ENCODE results near the gene EPB41L1.

Gene EPB41L1

GRCh38 chr20:36230019-36230418 is 75.5 kb downstream of the EPB41L1 start:
- Histone ChIP-seq H3K27ac (ENCODE audit: low read length) (no peak overlapping the region), H3K4me3 (ENCODE audit: low read length) (no peak overlapping the region), H3K4me1 (ENCODE audit: low read length) (peaks cover 9% of the 10 kb centered on the region), H3K36me3 (replicated peaks; ENCODE audit: low read depth, low read length) (no peaks in the 10 kb centered on the region), H3K9ac (ENCODE audit: low read length) (no peak overlapping the region), H4K20me1 (ENCODE audit: insufficient read depth, low read length) (no peaks in the 10 kb centered on the region), H3K27me3 (ENCODE audit: low read depth, low read length) (no peaks in the 10 kb centered on the region), H3K79me2 (ENCODE audit: low read length) (no peaks in the 10 kb centered on the region), H3K4me2 (ENCODE audit: low read length) (no peak overlapping the region), H2AFZ (ENCODE audit: low read depth, low read length) (no peak overlapping the region), H3K9me3 (ENCODE audit: insufficient read depth, low read length) (no peaks in the 10 kb centered on the region)
- TF ChIP-seq CTCF (IDR thresholded peaks at IDR 0.05; ENCODE audit: low read depth, low read length) (no peak), EZH2phosphoT487 (IDR thresholded peaks at IDR 0.05; ENCODE audit: low read depth) (no peak)

- H4K20me1 ChIP-seq (ENCODE audit: insufficient read depth, low read length), result no peaks in the 10 kb centered on the region
- peaks cover 13% of the 10 kb centered on the region for H3K4me1 ChIP-seq (ENCODE audit: low read length)
- H3K4me2 ChIP-seq (ENCODE audit: low read length), result no peak overlapping the region
- no peaks in the 10 kb centered on the region for H3K9me3 ChIP-seq (ENCODE audit: insufficient read depth, low read length)
- H3K27me3 ChIP-seq (ENCODE audit: low read depth, low read length), result no peaks in the 10 kb centered on the region
- H3K36me3 ChIP-seq (replicated peaks; ENCODE audit: low read depth, low read length), result no peaks in the 10 kb centered on the region
- H3K4me3 ChIP-seq (ENCODE audit: low read length), result no peak overlapping the region
- H3K79me2 ChIP-seq (ENCODE audit: low read length), result peaks cover 7% of the 10 kb centered on the region
- no peak overlapping the region for H3K9ac ChIP-seq (ENCODE audit: low read length)
- no peak overlapping the region for H3K27ac ChIP-seq (ENCODE audit: low read length)
- TF ChIP-seq EZH2phosphoT487 (IDR thresholded peaks at IDR 0.05; ENCODE audit: low read depth), result no peak
- TF ChIP-seq CTCF (IDR thresholded peaks at IDR 0.05; ENCODE audit: low read depth, low read length), result no peak
- no peak overlapping the region for H2AFZ ChIP-seq (ENCODE audit: low read depth, low read length)
Observed at GRCh38 chr20:36231331-36231730, 76.8 kb downstream of the EPB41L1 start.

- H4K20me1 ChIP-seq (ENCODE audit: insufficient read depth, low read length), result no peaks in the 10 kb centered on the region
- no peak overlapping the region for H3K4me3 ChIP-seq (ENCODE audit: low read length)
- peaks cover 42% of the 10 kb centered on the region for H3K79me2 ChIP-seq (ENCODE audit: low read length)
- H3K9me3 ChIP-seq (ENCODE audit: insufficient read depth, low read length), result no peaks in the 10 kb centered on the region
- no peak for TF ChIP-seq CTCF (IDR thresholded peaks at IDR 0.05; ENCODE audit: low read depth, low read length)
- TF ChIP-seq EZH2phosphoT487 (IDR thresholded peaks at IDR 0.05; ENCODE audit: low read depth), result no peak
- peaks cover 16% of the 10 kb centered on the region for H3K4me1 ChIP-seq (ENCODE audit: low read length)
- no peak overlapping the region for H2AFZ ChIP-seq (ENCODE audit: low read depth, low read length)
- H3K9ac ChIP-seq (ENCODE audit: low read length), result no peak overlapping the region
- H3K27ac ChIP-seq (ENCODE audit: low read length), result no peak overlapping the region
- H3K27me3 ChIP-seq (ENCODE audit: low read depth, low read length), result no peaks in the 10 kb centered on the region
- peaks cover 4% of the 10 kb centered on the region for H3K36me3 ChIP-seq (replicated peaks; ENCODE audit: low read depth, low read length)
- H3K4me2 ChIP-seq (ENCODE audit: low read length), result no peak overlapping the region
Observed at GRCh38 chr20:36234771-36235320, 80.3 kb downstream of the EPB41L1 start.

- Histone ChIP-seq H3K4me1 (ENCODE audit: low read length) (peaks cover 10% of the 10 kb centered on the region), H3K27ac (ENCODE audit: low read length) (peak within 1 kb of the TSS; percentile 33), H3K4me2 (ENCODE audit: low read length) (peak within 1 kb of the TSS; percentile 86), H3K9me3 (ENCODE audit: insufficient read depth, low read length) (no peaks in the 10 kb centered on the region), H3K36me3 (replicated peaks; ENCODE audit: low read depth, low read length) (peaks cover 15% of the 10 kb centered on the region), H2AFZ (ENCODE audit: low read depth, low read length) (peak within 1 kb of the TSS; percentile 100), H3K27me3 (ENCODE audit: low read depth, low read length) (no peaks in the 10 kb centered on the region), H3K4me3 (ENCODE audit: low read length) (peak within 1 kb of the TSS; percentile 89), H3K9ac (ENCODE audit: low read length) (peak within 1 kb of the TSS; percentile 85), H3K79me2 (ENCODE audit: low read length) (peaks cover 54% of the 10 kb centered on the region), H4K20me1 (ENCODE audit: insufficient read depth, low read length) (no peaks in the 10 kb centered on the region)
- TF ChIP-seq CTCF (IDR thresholded peaks at IDR 0.05; ENCODE audit: low read depth, low read length) (no peak), EZH2phosphoT487 (IDR thresholded peaks at IDR 0.05; ENCODE audit: low read depth) (no peak)
Observed at GRCh38 chr20:36235892-36236785, 81.6 kb downstream of the EPB41L1 start, which contains the start of gene AAR2. TSS of gene AAR2 (plus strand) at chr20:36236478. CDS start at chr20:36239869, 3,391 bp downstream.

All from OCI-LY3 (cell line).